Smooth muscle cell (in vitro differentiated cells): Measurements from ENCODE around the gene SALL3. TPM values are rescaled to one million over a fixed set of nuclear protein-coding genes. Genes with fewer than 3 reads are reported as not detected.

Experiments
- DNase-seq: peaks from one replicate; lab custom pipeline; 2025; ENCODE audit not compliant: unreplicated experiment; lab: John Stamatoyannopoulos, UW
- H2AFZ ChIP-seq: fragments of 200-600 bp; sonication (generic); 2 replicates; pipeline ENCODE4 v1.6.0; 2016; ENCODE audit warnings: antibody characterized with exemption, low read depth, mild to moderate bottlenecking
- H3F3A ChIP-seq: fragments of 200-600 bp; sonication (generic); 2 replicates; pipeline ENCODE4 v1.6.0; 2017; ENCODE audit warnings: antibody characterized with exemption, low read depth
- H3K27ac ChIP-seq: fragments of 200-600 bp; sonication (generic); 2 replicates; pipeline ENCODE4 v1.5.1; 2016; ENCODE audit warnings: low read depth, mild to moderate bottlenecking
- H3K27me3 ChIP-seq: fragments of 200-600 bp; sonication (generic); 2 replicates; pipeline ENCODE4 v1.6.1; 2016; ENCODE audit warnings: low read depth, mild to moderate bottlenecking
- H3K36me3 ChIP-seq: fragments of 200-600 bp; sonication (generic); 2 replicates; pipeline ENCODE4 v1.5.1; 2016; ENCODE audit warnings: low read depth
- H3K4me1 ChIP-seq: fragments of 200-600 bp; sonication (generic); 2 replicates; pipeline ENCODE4 v1.5.1; 2016; ENCODE audit warnings: low read depth
- H3K4me2 ChIP-seq: fragments of 200-600 bp; sonication (generic); 2 replicates; pipeline ENCODE4 v1.6.0; 2016; ENCODE audit warnings: mild to moderate bottlenecking
- H3K4me3 ChIP-seq: fragments of 200-600 bp; sonication (generic); 2 replicates; pipeline ENCODE4 v1.5.1; 2016; ENCODE audit warnings: mild to moderate bottlenecking
- H3K79me2 ChIP-seq: fragments of 200-600 bp; sonication (generic); 2 replicates; pipeline ENCODE4 v1.6.0; 2016; ENCODE audit warnings: low read depth, mild to moderate bottlenecking
- H3K9ac ChIP-seq: fragments of 200-600 bp; sonication (generic); 2 replicates; pipeline ENCODE4 v1.6.0; 2016; ENCODE audit warnings: low read depth
- H3K9me3 ChIP-seq: fragments of 200-600 bp; sonication (generic); replicated peaks from 2 replicates; pipeline ENCODE4 v1.5.1; 2016; ENCODE audit warnings: low read depth
- H4K20me1 ChIP-seq: fragments of 200-600 bp; sonication (generic); 2 replicates; pipeline ENCODE4 v1.6.0; 2016; ENCODE audit warnings: low read depth
- CTCF ChIP-seq: fragments of 200-600 bp; sonication (generic); IDR thresholded peaks from 2 replicates; pipeline ENCODE4 v1.5.1; 2017; ENCODE audit warnings: borderline replicate concordance, mild to moderate bottlenecking, antibody characterized with exemption; ENCODE audit not compliant: insufficient read depth, poor library complexity, severe bottlenecking
- WGBS: methylation state at CpG from one replicate; pipeline ENCODE4 v1.1.7; 2016; ENCODE audit warnings: low lambda C conversion rate; 5-methylcytosine and 5-hydroxymethylcytosine counted together
- polyA plus RNA-seq: library from polyadenylated mRNA; unstranded; fragments of >200 nt; fragmentation: Nextera tagmentation; extraction: Ambion mirVana; gene quantifications from 2 replicates; pipeline ENCODE4 v1.2.1, GENCODE V29; 2016
- total RNA-seq: library from RNA; depleted of rRNA; stranded (reverse); fragments of >200 nt; gene quantifications from 2 replicates; pipeline ENCODE4 v1.2.3, GENCODE V29; 2014

The SALL3 gene
- 0.81 and 3.2 TPM in 2 replicates for total RNA-seq
- 1.00 and 1.2 TPM in 2 replicates for polyA plus RNA-seq

GRCh38 chr18:78979730-78980278 lies at the start of gene SALL3:
Gene SALL3 (plus strand): TSS chr18:78979818. CDS start chr18:78980275, 457 bp downstream.
- peak within 1 kb of the TSS; percentile 91 for H2AFZ ChIP-seq
- DNase-seq, result no peak
- no peaks in the 10 kb centered on the region for H4K20me1 ChIP-seq
- H3K4me2 ChIP-seq, result peak within 1 kb of the TSS; percentile 85
- H3K27ac ChIP-seq, result no peak within 1 kb of the TSS
- under 1% methylated on average over 52 of the region's 102 CpGs for WGBS
- H3K4me3 ChIP-seq, result peak within 1 kb of the TSS; percentile 62
- peaks cover 42% of the 10 kb centered on the region for H3K4me1 ChIP-seq
- H3K36me3 ChIP-seq, result no peaks in the 10 kb centered on the region
- no peak within 1 kb of the TSS for H3K9ac ChIP-seq
- TF ChIP-seq CTCF, result no peak
- peaks cover 8% of the 10 kb centered on the region for H3K79me2 ChIP-seq
- H3K27me3 ChIP-seq, result peaks cover 85% of the 10 kb centered on the region
- H3F3A ChIP-seq, result no peaks in the 10 kb centered on the region
- no peaks in the 10 kb centered on the region for H3K9me3 ChIP-seq

- Histone ChIP-seq H3K27ac (no peak overlapping the region), H3K36me3 (no peaks in the 10 kb centered on the region), H3K4me1 (no peaks in the 10 kb centered on the region), H3K79me2 (no peaks in the 10 kb centered on the region), H3F3A (no peaks in the 10 kb centered on the region), H3K9me3 (no peaks in the 10 kb centered on the region), H3K4me2 (no peak overlapping the region), H3K27me3 (peaks cover 2% of the 10 kb centered on the region), H3K9ac (no peak overlapping the region), H4K20me1 (no peaks in the 10 kb centered on the region), H2AFZ (no peak overlapping the region), H3K4me3 (no peak overlapping the region)
- no peak for TF ChIP-seq CTCF
- DNase-seq, result no peak
- WGBS, result 88% methylated on average over 14 of the region's 14 CpGs
Observed at GRCh38 chr18:78932281-78932680, 47.3 kb upstream of the SALL3 start.

GRCh38 chr18:78934003-78934402 lies 45.6 kb upstream of the SALL3 start:
- H3K9me3 ChIP-seq, result no peaks in the 10 kb centered on the region
- no peak for DNase-seq
- no peak overlapping the region for H3K4me2 ChIP-seq

More at GRCh38 chr18:78934003-78934402, 45.6 kb upstream of the SALL3 start:
- no peak overlapping the region for H2AFZ ChIP-seq
- WGBS, result 95% methylated on average over 22 of the region's 22 CpGs
- H3F3A ChIP-seq, result no peaks in the 10 kb centered on the region
- H3K36me3 ChIP-seq, result no peaks in the 10 kb centered on the region
- no peaks in the 10 kb centered on the region for H3K4me1 ChIP-seq
- H3K9ac ChIP-seq, result no peak overlapping the region
- TF ChIP-seq CTCF, result no peak
- no peak overlapping the region for H3K4me3 ChIP-seq
- H3K79me2 ChIP-seq, result no peaks in the 10 kb centered on the region
- peaks cover 2% of the 10 kb centered on the region for H3K27me3 ChIP-seq
- no peak overlapping the region for H3K27ac ChIP-seq
- H4K20me1 ChIP-seq, result no peaks in the 10 kb centered on the region
